ENCODE measurements around the gene PHF21A. TPM values are rescaled to one million over a fixed set of nuclear protein-coding genes. Genes with fewer than 3 reads are reported as not detected.

PHF21A gene
- total RNA-seq, 1 donor from 2014 or later, result 35.9 TPM

GRCh38 chr11:46105134-46105628 lies 16.1 kb downstream of the PHF21A start:
- Mint-ChIP-seq H3K27me3 (ENCODE audit: low read depth) (no peaks in the 10 kb centered on the region), H3K27ac (ENCODE audit: unreplicated experiment) (no peak overlapping the region), H3K4me1 (ENCODE audit: low read depth) (peaks cover 33% of the 10 kb centered on the region), H3K9me3 (ENCODE audit: low read depth) (no peaks in the 10 kb centered on the region), H3K36me3 (ENCODE audit: low read depth) (no peaks in the 10 kb centered on the region), H3K4me3 (ENCODE audit: unreplicated experiment) (no peak overlapping the region)
- no peak for TF ChIP-seq CTCF (IDR thresholded peaks at IDR 0.05)
- no peak for DNase-seq (ENCODE audit: low spot score)

GRCh38 chr11:46102843-46103242 lies 18.4 kb downstream of the PHF21A start:
- no peak for DNase-seq (ENCODE audit: low spot score)
- H3K4me1 Mint-ChIP-seq (ENCODE audit: low read depth), result peaks cover 51% of the 10 kb centered on the region
- no peaks in the 10 kb centered on the region for H3K36me3 Mint-ChIP-seq (ENCODE audit: low read depth)
- H3K27me3 Mint-ChIP-seq (ENCODE audit: low read depth), result no peaks in the 10 kb centered on the region
- no peak for TF ChIP-seq CTCF (IDR thresholded peaks at IDR 0.05)
- H3K9me3 Mint-ChIP-seq (ENCODE audit: low read depth), result no peaks in the 10 kb centered on the region
- no peak overlapping the region for H3K27ac Mint-ChIP-seq (ENCODE audit: unreplicated experiment)
- no peak overlapping the region for H3K4me3 Mint-ChIP-seq (ENCODE audit: unreplicated experiment)

GRCh38 chr11:46100670-46101069 lies 20.6 kb downstream of the PHF21A start:
- Mint-ChIP-seq H3K27ac (ENCODE audit: unreplicated experiment) (no peak overlapping the region), H3K27me3 (ENCODE audit: low read depth) (no peaks in the 10 kb centered on the region), H3K36me3 (ENCODE audit: low read depth) (no peaks in the 10 kb centered on the region), H3K4me3 (ENCODE audit: unreplicated experiment) (no peak overlapping the region), H3K9me3 (ENCODE audit: low read depth) (no peaks in the 10 kb centered on the region), H3K4me1 (ENCODE audit: low read depth) (peaks cover 47% of the 10 kb centered on the region)
- TF ChIP-seq CTCF (IDR thresholded peaks at IDR 0.05), result no peak
- no peak for DNase-seq (ENCODE audit: low spot score)

GRCh38 chr11:46099963-46100316 lies 21.3 kb downstream of the PHF21A start:
- TF ChIP-seq CTCF (IDR thresholded peaks at IDR 0.05), result no peak
- no peak for DNase-seq (ENCODE audit: low spot score)
- H3K4me3 Mint-ChIP-seq (ENCODE audit: unreplicated experiment), result no peak overlapping the region
- H3K36me3 Mint-ChIP-seq (ENCODE audit: low read depth), result no peaks in the 10 kb centered on the region
- H3K4me1 Mint-ChIP-seq (ENCODE audit: low read depth), result peaks cover 40% of the 10 kb centered on the region
- no peaks in the 10 kb centered on the region for H3K27me3 Mint-ChIP-seq (ENCODE audit: low read depth)
- peak overlapping the region; percentile 84 for H3K27ac Mint-ChIP-seq (ENCODE audit: unreplicated experiment)
- H3K9me3 Mint-ChIP-seq (ENCODE audit: low read depth), result no peaks in the 10 kb centered on the region

GRCh38 chr11:46090375-46090774 lies 30.9 kb downstream of the PHF21A start:
- no peak for DNase-seq (ENCODE audit: low spot score)
- TF ChIP-seq CTCF (IDR thresholded peaks at IDR 0.05), result no peak
- Mint-ChIP-seq H3K9me3 (ENCODE audit: low read depth) (no peaks in the 10 kb centered on the region), H3K27ac (ENCODE audit: unreplicated experiment) (no peak overlapping the region), H3K27me3 (ENCODE audit: low read depth) (no peaks in the 10 kb centered on the region), H3K4me1 (ENCODE audit: low read depth) (no peaks in the 10 kb centered on the region), H3K4me3 (ENCODE audit: unreplicated experiment) (no peak overlapping the region), H3K36me3 (ENCODE audit: low read depth) (peaks cover 5% of the 10 kb centered on the region)

Measured in chondrocyte (in vitro differentiated cells).